ENCODE data around the gene TNNI3K. TPM values are rescaled to one million over a fixed set of nuclear protein-coding genes. Genes with fewer than 3 reads are reported as not detected.

The TNNI3K gene
- total RNA-seq, 4 donors from 2014 or later: 0.63 to 4.5 (median 3.6) TPM

GRCh38 chr1:74420467-74420866 is 185.3 kb downstream of the TNNI3K start:
- H3K27me3 ChIP-seq: no peaks in the 10 kb centered on the region
- TF ChIP-seq EP300 (IDR thresholded peaks at IDR 0.05) (no peak), POLR2AphosphoS5 (IDR thresholded peaks at IDR 0.05) (no peak), CTCF (IDR thresholded peaks at IDR 0.05) (no peak), POLR2A (IDR thresholded peaks at IDR 0.05; ENCODE audit: low read depth) (no peak)
- intact Hi-C loops (cut with DNase I): no loop called here
- H3K36me3 ChIP-seq: no peaks in the 10 kb centered on the region
- no peak overlapping the region for H3K27ac ChIP-seq (replicated peaks in 1 of 4)
- WGBS: 54% methylated on average over 2 of the region's 2 CpGs
- H3K4me3 ChIP-seq: no peak overlapping the region
- H3K4me1 ChIP-seq: peaks cover under 1 to 9% (median 2%) of the 10 kb centered on the region in 4 donors
- no peak for DNase-seq (ENCODE audit: extremely low spot score)
- H3K9me3 ChIP-seq: no peaks in the 10 kb centered on the region

- H3K27me3 ChIP-seq: no peaks in the 10 kb centered on the region
- H3K4me3 ChIP-seq: no peak overlapping the region
- H3K9me3 ChIP-seq: no peaks in the 10 kb centered on the region
- H3K27ac ChIP-seq (replicated peaks in 1 of 4): no peak overlapping the region
- peaks cover 7 to 16% (median 16%) of the 10 kb centered on the region in 4 donors for H3K4me1 ChIP-seq
- DNase-seq (ENCODE audit: extremely low spot score): no peak
- TF ChIP-seq EP300 (IDR thresholded peaks at IDR 0.05): no peak
- no peak for TF ChIP-seq CTCF (IDR thresholded peaks at IDR 0.05)
- H3K36me3 ChIP-seq: no peaks in the 10 kb centered on the region
- intact Hi-C loops (cut with DNase I): no loop called here
- WGBS: 80% methylated on average over 4 of the region's 4 CpGs
Measured at GRCh38 chr1:74422421-74423292, 187.5 kb downstream of the TNNI3K start.

GRCh38 chr1:74423471-74423870 is 188.3 kb downstream of the TNNI3K start:
- Histone ChIP-seq H3K36me3 (no peaks in the 10 kb centered on the region), H3K27me3 (no peaks in the 10 kb centered on the region), H3K4me3 (no peak overlapping the region), H3K9me3 (no peaks in the 10 kb centered on the region), H3K27ac (replicated peaks in 1 of 4) (no peak overlapping the region), H3K4me1 (peaks cover 7 to 16% (median 16%) of the 10 kb centered on the region in 4 donors)
- intact Hi-C loops (cut with DNase I): no loop called here
- TF ChIP-seq CTCF (IDR thresholded peaks at IDR 0.05) (no peak), EP300 (IDR thresholded peaks at IDR 0.05) (no peak), POLR2A (IDR thresholded peaks at IDR 0.05; ENCODE audit: low read depth) (no peak), POLR2AphosphoS5 (IDR thresholded peaks at IDR 0.05) (no peak)
- DNase-seq (ENCODE audit: extremely low spot score): no peak
- WGBS: 89% methylated on average over 2 of the region's 2 CpGs

DNA sequence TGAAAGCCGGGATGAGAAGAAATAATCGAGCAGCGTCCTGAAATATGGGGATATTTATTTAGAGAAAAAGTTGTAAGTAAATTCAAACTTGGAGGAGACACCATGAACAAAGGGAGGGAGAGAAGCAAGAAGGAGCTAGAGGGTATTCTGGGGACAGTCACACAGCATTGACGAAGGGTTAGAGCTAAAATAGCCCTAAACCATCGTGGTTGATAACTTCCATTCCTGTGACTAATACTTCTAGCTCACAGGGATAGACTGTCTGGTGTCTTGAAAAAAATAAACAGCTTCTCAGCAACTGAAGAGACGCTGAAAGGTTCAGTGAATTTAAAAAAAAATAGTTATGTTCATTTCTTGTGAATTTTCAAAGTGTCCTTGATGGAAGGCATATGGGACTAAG is 190.5 kb downstream of the TNNI3K start:
- peaks cover 0 to 16% (median 16%) of the 10 kb centered on the region in 4 donors for H3K4me1 ChIP-seq
- no peak overlapping the region for H3K27ac ChIP-seq (replicated peaks in 1 of 4)
- no peak overlapping the region for H3K4me3 ChIP-seq
- H3K9me3 ChIP-seq: no peaks in the 10 kb centered on the region
- intact Hi-C loops (cut with DNase I): no loop called here
- 51% methylated on average over 6 of the region's 6 CpGs for WGBS
- no peak for DNase-seq (ENCODE audit: extremely low spot score)
- TF ChIP-seq EP300 (IDR thresholded peaks at IDR 0.05) (no peak), CTCF (IDR thresholded peaks at IDR 0.05) (no peak), POLR2A (IDR thresholded peaks at IDR 0.05; ENCODE audit: low read depth) (no peak), POLR2AphosphoS5 (IDR thresholded peaks at IDR 0.05) (no peak)
- H3K36me3 ChIP-seq: no peaks in the 10 kb centered on the region
- no peaks in the 10 kb centered on the region for H3K27me3 ChIP-seq

Data from esophagus muscularis mucosa (tissue), 4 donors.